ENCODE data around the gene DNAJC21. TPM values are rescaled to one million over a fixed set of nuclear protein-coding genes. Genes with fewer than 3 reads are reported as not detected.
A peak's percentile ranks its signal among the peaks of the same experiment; 100 is the strongest.

DNAJC21 gene
- total RNA-seq, 4 donors from 2014 or later = 24.8 to 51.9 (median 32.0) TPM

- Histone ChIP-seq H3K27ac (no peak overlapping the region), H3K9me3 (no peaks in the 10 kb centered on the region), H3K27me3 (no peaks in the 10 kb centered on the region), H3K36me3 (peaks cover 0 to 44% (median 8%) of the 10 kb centered on the region in 3 donors), H3K4me3 (no peak overlapping the region), H3K4me1 (peaks cover 11 to 55% (median 31%) of the 10 kb centered on the region in 3 donors)
- WGBS, 2 donors = 87 to 92% methylated on average over 5 of the region's 5 CpGs
- intact Hi-C loops (cut with DNase I) = no loop called here
- no peak for DNase-seq
- TF ChIP-seq CTCF (IDR thresholded peaks at IDR 0.05) (no peak), POLR2A (IDR thresholded peaks at IDR 0.05) (no peak)
These were observed 1.6 kb upstream of the DNAJC21 start for GRCh38 chr5:34927785-34928184.

- Histone ChIP-seq H3K27me3 (no peaks in the 10 kb centered on the region), H3K27ac (peak overlapping the region in 1 of 4 donors; percentile 63), H3K4me1 (peaks cover 11 to 57% (median 31%) of the 10 kb centered on the region in 3 donors), H3K9me3 (no peaks in the 10 kb centered on the region), H3K4me3 (no peak overlapping the region), H3K36me3 (peaks cover 0 to 41% (median 3%) of the 10 kb centered on the region in 3 donors)
- 90 to 100% methylated on average over 3 to 4 of the region's 5 CpGs for WGBS, 2 donors
- intact Hi-C loops (cut with DNase I) = no loop called here
- TF ChIP-seq CTCF (IDR thresholded peaks at IDR 0.05) = no peak
- TF ChIP-seq POLR2A (IDR thresholded peaks at IDR 0.05) = no peak
- no peak for DNase-seq
These were observed 1.1 kb upstream of the DNAJC21 start for GRCh38 chr5:34928267-34928666.

GRCh38 chr5:34929720-34930461, 532 bp downstream of the DNAJC21 start:
- Histone ChIP-seq H3K9me3 (no peaks in the 10 kb centered on the region), H3K27me3 (no peaks in the 10 kb centered on the region), H3K27ac (peak overlapping the region; percentile 98 to 99 (median 98)), H3K4me3 (peak overlapping the region; percentile 82 to 95 (median 88)), H3K36me3 (peaks cover 0 to 39% (median 0%) of the 10 kb centered on the region in 3 donors), H3K4me1 (peaks cover 11 to 46% (median 20%) of the 10 kb centered on the region in 3 donors)
- intact Hi-C loops (cut with DNase I) = no loop called here
- DNase-seq = peak; percentile 41
- TF ChIP-seq CTCF (IDR thresholded peaks at IDR 0.05) (no peak), POLR2A (IDR thresholded peaks at IDR 0.05) (peak in 2 of 4 donors; percentile 69 to 74)
- 0% methylated on average over 15 to 19 of the region's 70 CpGs for WGBS, 2 donors

GRCh38 chr5:34930462-34930844, 1.1 kb downstream of the DNAJC21 start:
- Histone ChIP-seq H3K4me1 (peaks cover 11 to 44% (median 20%) of the 10 kb centered on the region in 3 donors), H3K27me3 (no peaks in the 10 kb centered on the region), H3K9me3 (no peaks in the 10 kb centered on the region), H3K27ac (peak overlapping the region; percentile 98 to 99 (median 98)), H3K4me3 (peak overlapping the region; percentile 82 to 95 (median 88)), H3K36me3 (peaks cover 0 to 39% (median 0%) of the 10 kb centered on the region in 3 donors)
- TF ChIP-seq POLR2A (IDR thresholded peaks at IDR 0.05) (no peak), CTCF (IDR thresholded peaks at IDR 0.05) (no peak)
- no peak for DNase-seq
- 0 to 1% methylated on average over 3 of the region's 3 CpGs for WGBS, 2 donors
- intact Hi-C loops (cut with DNase I) = no loop called here

GRCh38 chr5:34930870-34931269, 1.5 kb downstream of the DNAJC21 start:
- WGBS, 2 donors = 58 to 67% methylated on average over 4 of the region's 4 CpGs
- no peak for DNase-seq
- intact Hi-C loops (cut with DNase I) = no loop called here
- Histone ChIP-seq H3K9me3 (no peaks in the 10 kb centered on the region), H3K27me3 (no peaks in the 10 kb centered on the region), H3K36me3 (peaks cover 0 to 39% (median 0%) of the 10 kb centered on the region in 3 donors), H3K4me3 (peak overlapping the region; percentile 82 to 95 (median 88)), H3K27ac (peak overlapping the region in 3 of 4 donors; percentile 98 to 99 (median 98)), H3K4me1 (peaks cover 11 to 44% (median 20%) of the 10 kb centered on the region in 3 donors)
- TF ChIP-seq POLR2A (IDR thresholded peaks at IDR 0.05) (no peak), CTCF (IDR thresholded peaks at IDR 0.05) (no peak)

Measured in esophagus squamous epithelium (tissue), 5 donors.